ENCODE data around the gene CENPU.

CENPU gene

GRCh38 chr4:184715526-184715925 is 18.4 kb downstream of the CENPU start:
- DNase-seq (ENCODE audit: insufficient read length, low spot score), result no peak
- FAIRE-seq, result no peak

- FAIRE-seq (no peak), DNase-seq (ENCODE audit: insufficient read length, low spot score) (no peak)
These were observed 20.0 kb downstream of the CENPU start for GRCh38 chr4:184713887-184714286.

GRCh38 chr4:184712322-184712721 is 21.6 kb downstream of the CENPU start:
- no peak for FAIRE-seq
- no peak for DNase-seq (ENCODE audit: insufficient read length, low spot score)

- no peak for DNase-seq (ENCODE audit: insufficient read length, low spot score)
- FAIRE-seq, result peak; percentile 38
These were observed 27.4 kb downstream of the CENPU start for GRCh38 chr4:184706453-184706852.

GRCh38 chr4:184705692-184706091 is 28.2 kb downstream of the CENPU start:
- DNase-seq (ENCODE audit: insufficient read length, low spot score) (no peak), FAIRE-seq (no peak)

DNA sequence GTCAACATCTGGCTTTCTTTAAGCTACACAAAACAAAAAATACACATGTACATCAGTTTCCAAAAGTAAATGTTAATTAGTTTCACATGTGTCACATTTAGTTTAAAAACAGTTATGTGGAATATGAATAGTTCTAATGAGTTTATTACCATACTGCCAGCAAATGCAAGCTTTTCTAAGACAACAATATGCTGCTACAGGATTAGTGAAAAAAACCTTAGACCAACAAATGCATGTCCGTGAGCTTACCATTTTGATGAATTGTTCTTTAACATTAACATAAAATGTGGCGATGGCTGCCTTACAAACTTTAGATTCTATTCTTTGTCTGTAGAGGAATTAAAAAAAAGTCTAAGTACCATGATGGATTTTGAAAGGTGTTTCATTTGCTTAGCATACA is 31.8 kb downstream of the CENPU start:
- FAIRE-seq (no peak), DNase-seq (ENCODE audit: insufficient read length, low spot score) (no peak)

DNA sequence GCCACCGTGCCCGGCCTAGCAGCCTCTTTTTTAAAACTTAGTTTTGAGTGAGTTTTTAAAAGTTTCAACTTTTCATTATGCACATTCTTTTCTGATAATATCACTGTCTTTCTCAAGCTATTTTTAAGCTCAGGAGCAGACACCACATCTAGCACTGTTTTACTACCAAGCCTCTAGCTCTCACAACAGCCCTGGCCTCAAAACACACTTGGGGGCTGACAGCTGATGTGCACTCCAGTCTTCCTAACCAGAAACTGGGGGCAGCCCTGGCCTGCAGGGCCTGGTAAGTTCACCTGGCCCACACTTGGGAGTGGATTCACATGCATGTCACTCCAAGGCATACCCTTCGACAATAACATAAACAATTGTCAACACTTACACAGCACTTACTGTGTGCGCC is 34.0 kb downstream of the CENPU start:
- DNase-seq (ENCODE audit: insufficient read length, low spot score), result no peak
- FAIRE-seq, result no peak

- FAIRE-seq (no peak), DNase-seq (ENCODE audit: insufficient read length, low spot score) (no peak)
These were observed 35.9 kb downstream of the CENPU start for GRCh38 chr4:184697956-184698355.

- DNase-seq (ENCODE audit: insufficient read length, low spot score) (no peak), FAIRE-seq (no peak)
These were observed 38.6 kb downstream of the CENPU start for GRCh38 chr4:184695178-184695896.

GRCh38 chr4:184694412-184694956 is 39.4 kb downstream of the CENPU start:
- FAIRE-seq (no peak), DNase-seq (ENCODE audit: insufficient read length, low spot score) (no peak)

GRCh38 chr4:184693056-184693455 is 40.8 kb downstream of the CENPU start:
- DNase-seq (ENCODE audit: insufficient read length, low spot score) (no peak), FAIRE-seq (no peak)

GRCh38 chr4:184689681-184690080 is 44.2 kb downstream of the CENPU start:
- no peak for FAIRE-seq
- no peak for DNase-seq (ENCODE audit: insufficient read length, low spot score)

- FAIRE-seq, result peak; percentile 81
- peak; percentile 78 for DNase-seq (ENCODE audit: insufficient read length, low spot score)
These were observed 45.4 kb downstream of the CENPU start for GRCh38 chr4:184688447-184688846.

DNA sequence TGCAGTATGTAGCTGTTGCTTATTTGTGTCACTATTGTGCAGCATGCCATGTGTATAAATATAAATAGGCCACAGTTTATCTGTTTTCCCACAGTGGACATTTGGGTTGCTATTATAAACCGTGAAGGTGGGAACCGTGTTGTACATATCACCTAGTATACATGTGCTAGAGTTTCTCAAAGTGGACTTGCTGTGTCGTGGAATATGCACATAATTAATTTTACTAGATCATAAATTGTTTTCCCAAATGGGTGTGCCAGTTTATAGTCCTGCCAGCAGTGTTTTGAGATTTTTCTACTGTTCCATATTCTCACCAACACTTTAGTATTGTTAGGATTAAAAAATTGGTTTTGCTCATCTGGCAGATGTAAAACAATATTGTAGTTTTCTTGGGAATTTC is 45.9 kb downstream of the CENPU start:
- DNase-seq (ENCODE audit: insufficient read length, low spot score) (no peak), FAIRE-seq (no peak)

DNA sequence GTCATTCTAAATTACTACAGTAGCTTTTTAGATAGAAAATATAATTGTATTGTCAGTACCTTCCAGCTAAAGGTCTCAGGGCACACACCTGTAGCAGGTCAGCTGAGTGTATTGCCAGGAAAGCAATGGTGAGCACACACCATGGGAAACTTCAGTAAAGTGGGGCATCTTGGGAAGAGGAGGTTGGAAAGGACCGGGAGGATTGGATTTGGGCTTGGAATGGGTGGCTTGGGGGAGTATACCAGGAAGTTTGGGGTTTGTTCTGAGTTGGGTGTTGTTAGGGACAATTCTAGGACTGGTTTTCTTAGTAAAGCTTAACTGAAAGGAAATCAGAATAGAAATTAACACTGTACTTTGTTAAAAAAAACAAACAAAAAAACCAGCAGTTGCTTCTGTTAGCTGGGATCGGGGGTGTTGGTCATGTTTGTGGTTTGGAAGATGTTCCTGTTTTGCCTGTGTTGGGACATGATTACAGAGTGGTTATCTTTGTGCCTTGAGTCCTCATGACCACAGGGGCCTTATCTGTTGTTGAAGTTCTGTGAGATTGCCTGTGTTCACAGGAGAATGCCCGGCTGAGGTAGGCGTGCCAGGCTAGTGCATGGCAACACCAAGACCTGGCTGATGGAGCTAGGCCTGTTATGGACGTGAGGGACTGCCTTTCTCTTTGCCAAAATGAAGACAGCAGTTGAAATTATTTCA is 49.3 kb downstream of the CENPU start:
- FAIRE-seq (peak; percentile 4), DNase-seq (ENCODE audit: insufficient read length, low spot score) (no peak)

- FAIRE-seq (no peak), DNase-seq (ENCODE audit: insufficient read length, low spot score) (no peak)
These were observed 52.0 kb downstream of the CENPU start for GRCh38 chr4:184681916-184682315.

DNA sequence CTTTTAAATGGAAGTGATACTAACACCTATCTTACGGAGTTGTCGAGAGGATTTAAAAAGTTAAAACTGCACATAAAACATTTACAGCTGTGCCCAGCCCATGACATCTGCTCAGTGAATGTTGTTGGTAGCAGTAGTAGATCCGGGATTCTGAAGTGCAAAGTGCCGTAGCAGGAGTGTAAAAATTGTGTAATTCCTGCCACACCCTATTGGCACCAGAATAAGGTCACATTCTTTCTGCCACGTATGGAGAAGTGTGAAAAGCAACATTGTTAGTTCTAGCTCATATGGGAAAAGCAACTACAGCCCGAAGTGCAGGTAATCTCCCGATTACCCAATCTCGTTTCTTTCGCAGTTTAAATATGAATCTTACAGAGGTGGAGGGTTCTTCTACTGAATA is 53.2 kb downstream of the CENPU start:
- DNase-seq (ENCODE audit: insufficient read length, low spot score), result no peak
- FAIRE-seq, result no peak

GRCh38 chr4:184675821-184676492 is 57.9 kb downstream of the CENPU start:
- FAIRE-seq, result no peak
- no peak for DNase-seq (ENCODE audit: insufficient read length, low spot score)

DNA sequence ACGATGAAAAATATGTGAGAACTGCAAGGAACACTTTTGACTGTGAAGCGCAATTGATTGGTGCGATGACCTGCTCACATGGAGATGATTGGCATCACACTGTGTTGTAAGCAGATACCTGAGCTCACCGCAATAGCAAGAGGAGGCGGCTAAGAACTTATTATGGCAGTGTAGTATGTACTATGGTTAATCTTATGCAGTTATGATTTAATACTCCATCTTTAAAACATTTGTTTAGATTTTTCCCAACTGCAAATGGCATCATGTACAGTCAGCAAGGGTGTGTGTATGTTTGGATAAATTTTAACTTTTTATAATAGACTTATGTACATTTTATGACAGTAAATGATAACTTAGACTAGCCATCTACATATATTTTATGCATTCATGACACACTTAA is 58.9 kb downstream of the CENPU start:
- no peak for DNase-seq (ENCODE audit: insufficient read length, low spot score)
- FAIRE-seq, result no peak

DNA sequence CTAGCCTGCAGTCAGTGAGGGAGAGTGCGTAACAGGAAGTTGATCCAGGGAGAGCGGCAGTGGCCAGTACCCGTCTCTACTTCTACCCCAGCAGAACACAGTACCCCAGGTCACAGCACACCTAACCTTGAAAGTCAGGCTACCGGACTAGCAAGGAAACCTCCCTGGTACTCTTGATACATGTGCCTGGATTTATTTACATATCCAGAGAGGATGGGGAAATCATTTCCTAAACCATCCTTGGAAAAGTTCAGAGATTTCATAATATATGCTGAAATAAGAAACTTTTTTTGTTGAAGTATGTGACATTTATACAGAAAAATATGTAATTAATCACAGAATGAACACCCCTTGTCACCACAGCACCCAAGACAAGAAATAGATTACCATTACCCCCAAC is 59.9 kb downstream of the CENPU start:
- no peak for FAIRE-seq

GRCh38 chr4:184672741-184673140 is 61.2 kb downstream of the CENPU start:
- DNase-seq (ENCODE audit: insufficient read length, low spot score), result no peak
- FAIRE-seq, result no peak

More for the DNA sequence above, 59.9 kb downstream of the CENPU start:
- DNase-seq (ENCODE audit: insufficient read length, low spot score), result no peak

- FAIRE-seq, result no peak
- no peak for DNase-seq (ENCODE audit: insufficient read length, low spot score)
These were observed 62.8 kb downstream of the CENPU start for GRCh38 chr4:184671101-184671500.
